ENCODE data around the gene CD8B.

Gene CD8B

DNA sequence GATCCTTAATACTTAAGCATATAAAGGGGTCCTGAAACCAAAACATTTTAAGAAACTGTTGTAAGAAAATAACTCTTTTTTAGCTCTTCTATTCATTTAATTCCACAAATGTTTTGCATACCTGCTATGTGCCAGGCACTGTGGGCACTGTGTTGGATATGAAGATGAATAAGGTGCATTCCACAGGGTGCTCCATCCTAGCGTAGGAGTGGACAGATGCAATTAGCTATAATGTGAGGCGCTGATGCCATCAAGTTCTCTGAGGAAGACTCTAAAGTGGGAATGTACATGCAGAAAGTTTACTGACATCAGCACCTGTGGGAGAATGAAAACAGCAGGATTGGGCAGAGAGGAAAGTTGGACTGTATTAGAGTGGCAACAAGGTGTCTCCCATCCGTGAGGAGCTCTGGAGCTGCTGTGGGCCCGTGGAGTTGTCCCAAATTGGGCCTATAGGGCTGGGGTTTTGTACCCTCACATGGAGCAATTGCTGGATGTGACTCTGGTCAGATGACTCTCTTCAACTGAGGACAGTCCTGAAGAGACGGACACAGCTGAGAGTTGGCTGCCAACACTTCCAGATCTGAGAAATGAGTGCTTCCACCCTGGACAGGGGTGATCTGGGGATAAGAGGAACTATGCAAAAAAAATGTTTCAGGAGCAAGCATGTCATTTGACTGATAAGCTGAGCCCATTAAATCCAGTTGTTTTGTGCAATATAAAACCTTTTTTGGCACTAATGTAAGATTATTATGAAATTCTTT lies 93.3 kb downstream of the CD8B start:
- H3K4me3 Mint-ChIP-seq: no peak overlapping the region
- DNase-seq (no peak), ATAC-seq (replicated peaks) (no peak)
- peaks cover 68% of the 10 kb centered on the region for H3K36me3 Mint-ChIP-seq (ENCODE audit: insufficient read depth)
- H3K9me3 Mint-ChIP-seq: no peaks in the 10 kb centered on the region
- peaks cover 7 to 9% of the 10 kb centered on the region in 2 donors for H3K4me1 Mint-ChIP-seq (ENCODE audit: low read depth in 2 of 2)
- H3K27me3 Mint-ChIP-seq: no peaks in the 10 kb centered on the region
- H3K27ac Mint-ChIP-seq: peak overlapping the region in 1 of 2 donors; percentile 19
